CD4-positive, CD25-positive, alpha-beta regulatory T cell (primary cell): ENCODE measurements around the gene TSPAN10. TPM values are rescaled to one million over a fixed set of nuclear protein-coding genes. Genes with fewer than 3 reads are reported as not detected.
"Not testable (repeated sequence)": the region's sequence is repeated elsewhere in the genome, so short reads cannot be mapped to it uniquely, and the experiment has no call there.

Experiments
- ATAC-seq, 2 donors: fragments of 150-1000 bp; cut with Tn5 transposase; one replicate each; pipeline ENCODE4 v1.10.0; 2021; ENCODE audit warnings: low read depth in 2 of 2, moderate number of reproducible peaks in 2 of 2, moderate library complexity in 1 of 2
- DNase-seq, 3 donors: peaks; one replicate each; pipeline versions ENCODE4 v3.0.0 to v3.0.0-alpha.2; 2012 to 2022; ENCODE audit warnings: mixed read lengths in 1 of 3
- H3K27ac ChIP-seq: one replicate; pipeline ENCODE4 v1.7.0; 2013; ENCODE audit warnings: mild to moderate bottlenecking, low read length; ENCODE audit not compliant: insufficient read depth, poor library complexity, severe bottlenecking
- H3K27me3 ChIP-seq: one replicate; pipeline ENCODE4 v1.7.0; 2013; ENCODE audit warnings: low read length; ENCODE audit not compliant: control insufficient read depth, insufficient read depth
- H3K36me3 ChIP-seq: one replicate; pipeline ENCODE4 v1.7.0; 2013; ENCODE audit warnings: mild to moderate bottlenecking, low read length, moderate library complexity; ENCODE audit not compliant: control insufficient read depth, insufficient read depth
- H3K4me1 ChIP-seq: 2 replicates; pipeline ENCODE4 v1.7.0; 2013; ENCODE audit warnings: mild to moderate bottlenecking, low read length; ENCODE audit not compliant: insufficient read depth, control insufficient read depth, poor library complexity, severe bottlenecking
- H3K4me3 ChIP-seq: one replicate; pipeline ENCODE4 v1.7.0; 2013; ENCODE audit warnings: low read depth, mild to moderate bottlenecking, low read length, moderate library complexity
- H3K9me3 ChIP-seq, 2 experiments: 1 replicate in 1 of 2; 2 replicates in 1 of 2; pipeline ENCODE4 v1.7.0; 2013; ENCODE audit warnings: low read length in 2 of 2, mild to moderate bottlenecking in 1 of 2, moderate library complexity in 1 of 2; ENCODE audit not compliant: control insufficient read depth in 2 of 2
- H3K27ac Mint-ChIP-seq, 3 donors: one replicate each; pipeline ENCODE4 v1.8.0; 2020 to 2022; ENCODE audit warnings: mild to moderate bottlenecking in 3 of 3, mixed read lengths in 3 of 3, moderate library complexity in 2 of 3
- H3K27me3 Mint-ChIP-seq: one replicate; pipeline ENCODE4 v1.8.0; 2022; ENCODE audit warnings: mild to moderate bottlenecking, mixed read lengths
- H3K36me3 Mint-ChIP-seq: one replicate; pipeline ENCODE4 v1.8.0; 2020; ENCODE audit warnings: mixed read lengths
- H3K4me1 Mint-ChIP-seq, 4 donors: one replicate each; pipeline ENCODE4 v1.8.0; 2020 to 2022; ENCODE audit warnings: mixed read lengths in 4 of 4, mild to moderate bottlenecking in 1 of 4
- H3K4me3 Mint-ChIP-seq, 4 donors: one replicate each; pipeline ENCODE4 v1.8.0; 2020 to 2022; ENCODE audit warnings: mild to moderate bottlenecking in 4 of 4, mixed read lengths in 4 of 4, moderate library complexity in 3 of 4
- H3K9me3 Mint-ChIP-seq, 7 donors: one replicate each; pipeline ENCODE4 v1.8.0; 2020 to 2022; ENCODE audit warnings: mixed read lengths in 7 of 7, mild to moderate bottlenecking in 3 of 7, moderate library complexity in 2 of 7
- polyA plus RNA-seq, 4 donors: library from polyadenylated mRNA; unstranded; fragments of 300-500 nt; fragmentation: Illumina TruSeq; gene quantifications; one replicate each; pipeline ENCODE4 v1.2.3, GENCODE V29; 2021
- total RNA-seq: library from RNA; stranded (reverse); gene quantifications from one replicate; pipeline ENCODE4 v1.2.3, GENCODE V29; 2022

The TSPAN10 gene
- total and polyA plus RNA-seq, 5 donors from 2014 or later, result 0.21 to 0.70 (median 0.24) TPM; not detected in 2

- H3K27me3 ChIP-seq, result no peaks in the 10 kb centered on the region
- Mint-ChIP-seq H3K27me3 (no peaks in the 10 kb centered on the region), H3K4me1 (peaks cover 8 to 50% (median 21%) of the 10 kb centered on the region in 4 donors), H3K27ac (peak overlapping the region; percentile 53 to 93 (median 83)), H3K36me3 (peaks cover 7% of the 10 kb centered on the region), H3K4me3 (peak overlapping the region; percentile 88 to 100 (median 96)), H3K9me3 (peaks cover 0 to 2% (median 0%) of the 10 kb centered on the region in 7 donors)
- H3K9me3 ChIP-seq, result no peaks in the 10 kb centered on the region
- H3K4me3 ChIP-seq, result no peak overlapping the region
- DNase-seq, result no peak
- no peak overlapping the region for H3K27ac ChIP-seq
- ATAC-seq, result no peak
- H3K36me3 ChIP-seq, result peaks cover 34% of the 10 kb centered on the region
- H3K4me1 ChIP-seq, result peaks cover 38% of the 10 kb centered on the region
Measured at GRCh38 chr17:81667754-81668153, 30.8 kb downstream of the TSPAN10 start.

- no peaks in the 10 kb centered on the region for H3K27me3 Mint-ChIP-seq
- no peaks in the 10 kb centered on the region for H3K9me3 ChIP-seq
Measured at GRCh38 chr17:81672504-81672903, 35.5 kb downstream of the TSPAN10 start.

GRCh38 chr17:81672954-81673353 is 36.0 kb downstream of the TSPAN10 start:
- no peaks in the 10 kb centered on the region for H3K9me3 Mint-ChIP-seq
- no peak overlapping the region for H3K4me3 Mint-ChIP-seq
- H3K27me3 Mint-ChIP-seq, result no peaks in the 10 kb centered on the region
- DNase-seq (no peak), ATAC-seq (no peak)
- peaks cover 6 to 21% (median 8%) of the 10 kb centered on the region in 4 donors for H3K4me1 Mint-ChIP-seq
- Histone ChIP-seq H3K27me3 (no peaks in the 10 kb centered on the region), H3K27ac (no peak overlapping the region), H3K4me1 (peaks cover 6% of the 10 kb centered on the region), H3K4me3 (no peak overlapping the region), H3K36me3 (peaks cover 43% of the 10 kb centered on the region), H3K9me3 (no peaks in the 10 kb centered on the region)
- H3K36me3 Mint-ChIP-seq, result peaks cover 3% of the 10 kb centered on the region
- H3K27ac Mint-ChIP-seq, result no peak overlapping the region

More at GRCh38 chr17:81672504-81672903, 35.5 kb downstream of the TSPAN10 start:
- H3K27ac ChIP-seq, result no peak overlapping the region
- H3K9me3 Mint-ChIP-seq, result no peaks in the 10 kb centered on the region
- H3K36me3 ChIP-seq, result peaks cover 43% of the 10 kb centered on the region
- peaks cover 10% of the 10 kb centered on the region for H3K4me1 ChIP-seq
- H3K4me1 Mint-ChIP-seq, result peaks cover 9 to 25% (median 12%) of the 10 kb centered on the region in 4 donors
- no peaks in the 10 kb centered on the region for H3K27me3 ChIP-seq
- no peak overlapping the region for H3K4me3 Mint-ChIP-seq
- H3K27ac Mint-ChIP-seq, result no peak overlapping the region
- H3K36me3 Mint-ChIP-seq, result peaks cover 3% of the 10 kb centered on the region
- DNase-seq (no peak), ATAC-seq (no peak)
- no peak overlapping the region for H3K4me3 ChIP-seq

- no peaks in the 10 kb centered on the region for H3K27me3 Mint-ChIP-seq
- DNase-seq (no peak), ATAC-seq (no peak)
- H3K4me1 Mint-ChIP-seq, result peaks cover 0 to 15% (median 4%) of the 10 kb centered on the region in 4 donors
- Histone ChIP-seq H3K4me3 (no peak overlapping the region), H3K4me1 (no peaks in the 10 kb centered on the region), H3K27me3 (no peaks in the 10 kb centered on the region), H3K36me3 (peaks cover 43% of the 10 kb centered on the region), H3K9me3 (no peaks in the 10 kb centered on the region), H3K27ac (no peak overlapping the region)
- H3K27ac Mint-ChIP-seq, result peak overlapping the region in 1 of 3 donors; percentile 63
- H3K9me3 Mint-ChIP-seq, result no peaks in the 10 kb centered on the region
- no peaks in the 10 kb centered on the region for H3K36me3 Mint-ChIP-seq
- H3K4me3 Mint-ChIP-seq, result peak overlapping the region in 1 of 4 donors; percentile 21
Measured at GRCh38 chr17:81673561-81674258, 36.7 kb downstream of the TSPAN10 start.

GRCh38 chr17:81675515-81676221 is 38.7 kb downstream of the TSPAN10 start:
- not testable (repeated sequence) for H3K27me3 Mint-ChIP-seq, H3K27ac Mint-ChIP-seq, ATAC-seq, H3K27ac ChIP-seq, H3K9me3 ChIP-seq, H3K4me3 ChIP-seq, H3K36me3 Mint-ChIP-seq, H3K27me3 ChIP-seq, H3K4me1 ChIP-seq, H3K9me3 Mint-ChIP-seq
- peak overlapping the region in 1 of 4 donors; percentile 12 for H3K4me3 Mint-ChIP-seq
- DNase-seq, result peak in 1 of 3 donors; percentile 26
- peaks cover 27% of the 10 kb centered on the region for H3K36me3 ChIP-seq
- peaks cover 0 to 11% (median 4%) of the 10 kb centered on the region in 4 donors for H3K4me1 Mint-ChIP-seq

- H3K9me3 Mint-ChIP-seq, result no peaks in the 10 kb centered on the region
- H3K4me3 ChIP-seq, result no peak overlapping the region
- no peak overlapping the region for H3K4me3 Mint-ChIP-seq
- peaks cover 0 to 19% (median 4%) of the 10 kb centered on the region in 4 donors for H3K4me1 Mint-ChIP-seq
- H3K27ac Mint-ChIP-seq, result no peak overlapping the region
- peaks cover 17% of the 10 kb centered on the region for H3K36me3 ChIP-seq
- no peak overlapping the region for H3K27ac ChIP-seq
- H3K27me3 Mint-ChIP-seq, result no peaks in the 10 kb centered on the region
- H3K4me1 ChIP-seq, result no peaks in the 10 kb centered on the region
- ATAC-seq (no peak), DNase-seq (no peak)
- no peaks in the 10 kb centered on the region for H3K36me3 Mint-ChIP-seq
- no peaks in the 10 kb centered on the region for H3K27me3 ChIP-seq
- no peaks in the 10 kb centered on the region for H3K9me3 ChIP-seq
Measured at GRCh38 chr17:81676906-81677305, 39.9 kb downstream of the TSPAN10 start.

GRCh38 chr17:81680150-81680549 is 43.2 kb downstream of the TSPAN10 start:
- no peak for ATAC-seq
- H3K4me1 Mint-ChIP-seq, result peaks cover 10 to 42% (median 11%) of the 10 kb centered on the region in 4 donors
- no peaks in the 10 kb centered on the region for H3K9me3 Mint-ChIP-seq
- Histone ChIP-seq H3K36me3 (no peaks in the 10 kb centered on the region), H3K27me3 (no peaks in the 10 kb centered on the region), H3K27ac (no peak overlapping the region), H3K4me3 (no peak overlapping the region), H3K4me1 (peaks cover 18% of the 10 kb centered on the region), H3K9me3 (no peaks in the 10 kb centered on the region)
- peaks cover 3% of the 10 kb centered on the region for H3K36me3 Mint-ChIP-seq
- peak overlapping the region in 2 of 4 donors; percentile 38 to 83 for H3K4me3 Mint-ChIP-seq
- no peaks in the 10 kb centered on the region for H3K27me3 Mint-ChIP-seq
- H3K27ac Mint-ChIP-seq, result no peak overlapping the region
- no peak for DNase-seq
